ENCODE data around the gene TAPT1.

Gene TAPT1

GRCh38 chr4:16131293-16131692 lies 95.0 kb downstream of the TAPT1 start:
- Histone ChIP-seq H3K9me3 (ENCODE audit: low read length) (no peaks in the 10 kb centered on the region), H3K4me2 (ENCODE audit: low read length) (no peak overlapping the region), H3K27me3 (ENCODE audit: insufficient read depth, low read length) (no peaks in the 10 kb centered on the region), H4K20me1 (ENCODE audit: insufficient read depth, low read length) (no peaks in the 10 kb centered on the region), H3K9me2 (ENCODE audit: low read depth, low read length) (no peaks in the 10 kb centered on the region), H3K27ac (ENCODE audit: low read depth, low read length, poor library complexity, severe bottlenecking) (no peak overlapping the region), H3K4me1 (ENCODE audit: insufficient read depth, low read length, severe bottlenecking) (no peaks in the 10 kb centered on the region), H3K4me3 (ENCODE audit: low read depth, low read length, poor library complexity, severe bottlenecking) (no peak overlapping the region), H3K79me2 (ENCODE audit: insufficient read depth, low read length) (no peaks in the 10 kb centered on the region), H3K9ac (ENCODE audit: low read length) (no peak overlapping the region), H3F3A (ENCODE audit: insufficient read depth, low read length) (no peaks in the 10 kb centered on the region), H3K36me3 (ENCODE audit: insufficient read depth, low read length) (no peaks in the 10 kb centered on the region), H2AFZ (ENCODE audit: low read length) (no peak overlapping the region)
- no peak for TF ChIP-seq CTCF (IDR thresholded peaks at IDR 0.05; ENCODE audit: low read length)

DNA sequence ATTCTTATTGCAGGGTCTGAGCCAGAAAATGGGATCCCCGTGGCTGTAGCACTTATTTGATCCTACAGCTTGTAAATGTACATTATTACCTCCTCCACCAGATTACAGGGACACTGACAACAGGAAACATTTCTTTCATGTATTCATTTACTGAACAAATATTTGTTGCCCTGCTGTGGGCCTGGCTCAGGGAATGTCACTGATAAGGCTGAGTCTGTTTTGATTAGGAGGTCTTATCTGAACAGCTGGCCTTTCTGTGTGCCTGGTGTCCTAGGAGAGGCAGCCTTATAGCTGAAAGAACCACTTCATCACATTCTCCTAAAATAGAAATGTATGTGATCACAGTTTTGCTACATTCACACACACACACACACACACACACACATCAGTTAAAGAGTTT lies 96.9 kb downstream of the TAPT1 start:
- Histone ChIP-seq H3K79me2 (ENCODE audit: insufficient read depth, low read length) (no peaks in the 10 kb centered on the region), H4K20me1 (ENCODE audit: insufficient read depth, low read length) (no peaks in the 10 kb centered on the region), H3K27me3 (ENCODE audit: insufficient read depth, low read length) (no peaks in the 10 kb centered on the region), H3F3A (ENCODE audit: insufficient read depth, low read length) (no peaks in the 10 kb centered on the region), H3K36me3 (ENCODE audit: insufficient read depth, low read length) (no peaks in the 10 kb centered on the region), H3K4me3 (ENCODE audit: low read depth, low read length, poor library complexity, severe bottlenecking) (no peak overlapping the region), H3K9me2 (ENCODE audit: low read depth, low read length) (no peaks in the 10 kb centered on the region), H3K4me1 (ENCODE audit: insufficient read depth, low read length, severe bottlenecking) (no peaks in the 10 kb centered on the region), H3K4me2 (ENCODE audit: low read length) (no peak overlapping the region), H2AFZ (ENCODE audit: low read length) (no peak overlapping the region), H3K9ac (ENCODE audit: low read length) (no peak overlapping the region), H3K9me3 (ENCODE audit: low read length) (no peaks in the 10 kb centered on the region), H3K27ac (ENCODE audit: low read depth, low read length, poor library complexity, severe bottlenecking) (no peak overlapping the region)
- TF ChIP-seq CTCF (IDR thresholded peaks at IDR 0.05; ENCODE audit: low read length) (no peak), EZH2 (IDR thresholded peaks at IDR 0.05; ENCODE audit: borderline replicate concordance, low read length) (no peak)

- Histone ChIP-seq H4K20me1 (ENCODE audit: insufficient read depth, low read length) (no peaks in the 10 kb centered on the region), H3K9me3 (ENCODE audit: low read length) (no peaks in the 10 kb centered on the region), H3K9ac (ENCODE audit: low read length) (no peak overlapping the region), H3K9me2 (ENCODE audit: low read depth, low read length) (no peaks in the 10 kb centered on the region), H3K27ac (ENCODE audit: low read depth, low read length, poor library complexity, severe bottlenecking) (no peak overlapping the region), H2AFZ (ENCODE audit: low read length) (no peak overlapping the region), H3K4me3 (ENCODE audit: low read depth, low read length, poor library complexity, severe bottlenecking) (no peak overlapping the region), H3K79me2 (ENCODE audit: insufficient read depth, low read length) (no peaks in the 10 kb centered on the region), H3F3A (ENCODE audit: insufficient read depth, low read length) (no peaks in the 10 kb centered on the region), H3K36me3 (ENCODE audit: insufficient read depth, low read length) (no peaks in the 10 kb centered on the region), H3K4me2 (ENCODE audit: low read length) (no peak overlapping the region), H3K27me3 (ENCODE audit: insufficient read depth, low read length) (no peaks in the 10 kb centered on the region), H3K4me1 (ENCODE audit: insufficient read depth, low read length, severe bottlenecking) (peaks cover 12% of the 10 kb centered on the region)
- TF ChIP-seq EZH2 (IDR thresholded peaks at IDR 0.05; ENCODE audit: borderline replicate concordance, low read length) (no peak), CTCF (IDR thresholded peaks at IDR 0.05; ENCODE audit: low read length) (no peak)
These were observed 99.6 kb downstream of the TAPT1 start for GRCh38 chr4:16126714-16127113.

Data from OCI-LY1 (cell line).